ENCODE measurements around the gene C1QTNF4. TPM values are rescaled to one million over a fixed set of nuclear protein-coding genes. Genes with fewer than 3 reads are reported as not detected.
"Not testable (repeated sequence)": the region's sequence is repeated elsewhere in the genome, so short reads cannot be mapped to it uniquely, and the experiment has no call there.

Gene C1QTNF4
- total RNA-seq: 72.9 and 80.9 TPM in 2 replicates
- polyA plus RNA-seq: 50.8 and 53.6 TPM in 2 replicates

DNA sequence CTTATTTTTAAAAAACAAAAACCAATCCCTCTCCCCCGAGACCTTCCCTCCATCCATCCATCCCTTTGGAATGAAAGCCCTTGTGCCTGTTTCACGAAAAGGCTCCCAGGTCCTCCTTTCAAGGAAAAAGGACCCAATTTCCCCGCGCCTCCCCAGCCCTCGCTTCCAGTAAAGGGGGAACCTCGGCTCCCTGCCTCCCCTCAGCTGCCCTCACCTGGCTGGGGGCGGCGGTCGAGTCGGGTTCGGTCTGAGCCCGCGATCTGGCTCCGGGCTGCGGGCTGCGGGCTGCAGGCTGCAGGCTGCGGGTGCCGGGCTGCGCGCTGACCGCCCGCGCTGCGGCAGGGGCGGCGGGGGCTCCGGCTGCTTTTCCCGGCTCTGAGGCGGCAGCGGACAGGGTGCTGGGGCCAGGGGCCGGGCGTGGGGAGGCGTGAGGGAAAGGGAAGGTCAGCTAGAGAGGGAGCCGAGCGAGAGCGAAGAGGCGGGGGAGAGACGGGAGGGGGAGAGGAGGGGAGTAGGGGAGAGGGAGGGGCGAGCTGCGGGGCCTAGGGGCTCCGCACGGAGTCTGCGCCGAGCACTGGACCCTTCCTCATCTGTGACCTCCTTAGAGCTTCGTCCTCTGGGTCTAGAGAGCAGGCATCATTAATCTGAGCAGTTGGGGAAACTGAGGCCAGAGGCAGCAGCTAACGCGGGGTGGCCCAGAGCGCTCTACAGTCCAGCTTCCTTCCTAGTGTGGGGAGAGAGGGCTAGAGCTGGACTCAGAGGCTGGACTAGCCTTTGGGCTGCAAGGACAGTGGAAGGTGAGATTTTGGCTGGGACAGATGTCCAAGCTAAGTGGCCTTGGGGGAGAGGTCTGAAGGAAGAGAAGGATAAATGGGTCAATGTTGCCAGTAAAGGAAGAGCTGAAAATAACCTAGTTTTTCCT is at the start of gene C1QTNF4:
TSS of gene C1QTNF4 (minus strand) at position 478 of the 922 bp plus-strand sequence. CDS start 3,601 bp downstream, outside the sequence.
- Histone ChIP-seq H3K9me3 (ENCODE audit: low read depth) (no peaks in the 10 kb centered on the region), H3K4me3 (peak within 1 kb of the TSS; percentile 55), H3K27me3 (no peaks in the 10 kb centered on the region), H3K36me3 (no peaks in the 10 kb centered on the region), H3K4me1 (ENCODE audit: low read depth) (peaks cover 15% of the 10 kb centered on the region), H3K27ac (no peak within 1 kb of the TSS)
- no peak for TF ChIP-seq CTCF (IDR thresholded peaks at IDR 0.05; ENCODE audit: low read depth, low read length)
- DNase-seq (ENCODE audit: low read depth in 1 of 2, low spot score in 1 of 2): peak in 1 of 2 donors; percentile 78

GRCh38 chr11:47642099-47642855 is 48.1 kb upstream of the C1QTNF4 start, which contains the start of gene MTCH2:
MTCH2 (minus strand) TSS chr11:47642559; CDS start chr11:47642465, 94 bp downstream.
- TF ChIP-seq CTCF (IDR thresholded peaks at IDR 0.05; ENCODE audit: low read depth, low read length): peak; percentile 16
- peak within 1 kb of the TSS; percentile 52 for H3K4me3 ChIP-seq
- DNase-seq (ENCODE audit: low read depth in 1 of 2, low spot score in 1 of 2): peak; percentile 97 to 99
- H3K4me1 ChIP-seq (ENCODE audit: low read depth): peaks cover 10% of the 10 kb centered on the region
- peaks cover 13% of the 10 kb centered on the region for H3K36me3 ChIP-seq
- H3K27ac ChIP-seq: peak within 1 kb of the TSS; percentile 87
- no peaks in the 10 kb centered on the region for H3K9me3 ChIP-seq (ENCODE audit: low read depth)
- H3K27me3 ChIP-seq: no peaks in the 10 kb centered on the region

DNA sequence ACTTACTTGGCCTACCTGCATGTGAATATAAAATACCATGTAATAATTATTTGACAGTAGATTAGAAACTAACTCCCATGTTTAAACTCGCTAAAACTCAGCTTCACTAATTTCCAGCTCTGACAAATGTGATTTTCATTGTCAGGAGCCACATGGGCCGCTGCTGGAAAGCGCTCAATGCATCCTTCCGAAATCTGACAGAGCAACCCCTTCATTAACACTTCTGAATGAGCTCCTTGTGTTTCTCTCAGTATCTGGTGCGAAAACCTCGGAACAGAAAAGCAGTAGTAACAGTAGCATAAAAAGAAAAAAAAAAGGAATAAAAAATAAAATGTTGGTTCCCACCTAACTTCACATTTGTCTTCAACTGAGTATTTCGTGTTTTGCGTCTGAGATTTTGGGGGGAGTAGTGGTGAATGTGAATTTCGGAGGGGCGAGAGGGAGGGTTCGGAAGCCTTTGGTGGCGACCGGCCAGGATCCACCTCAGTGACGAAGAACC is 47.4 kb upstream of the C1QTNF4 start:
- DNase-seq (ENCODE audit: low read depth in 1 of 2, low spot score in 1 of 2): no peak
- TF ChIP-seq CTCF (IDR thresholded peaks at IDR 0.05; ENCODE audit: low read depth, low read length): no peak
- H3K36me3 ChIP-seq: peaks cover 16% of the 10 kb centered on the region
- peak overlapping the region; percentile 52 for H3K4me3 ChIP-seq
- H3K27me3 ChIP-seq: no peaks in the 10 kb centered on the region
- peaks cover 10% of the 10 kb centered on the region for H3K4me1 ChIP-seq (ENCODE audit: low read depth)
- H3K27ac ChIP-seq: peak overlapping the region; percentile 80
- no peaks in the 10 kb centered on the region for H3K9me3 ChIP-seq (ENCODE audit: low read depth)

DNA sequence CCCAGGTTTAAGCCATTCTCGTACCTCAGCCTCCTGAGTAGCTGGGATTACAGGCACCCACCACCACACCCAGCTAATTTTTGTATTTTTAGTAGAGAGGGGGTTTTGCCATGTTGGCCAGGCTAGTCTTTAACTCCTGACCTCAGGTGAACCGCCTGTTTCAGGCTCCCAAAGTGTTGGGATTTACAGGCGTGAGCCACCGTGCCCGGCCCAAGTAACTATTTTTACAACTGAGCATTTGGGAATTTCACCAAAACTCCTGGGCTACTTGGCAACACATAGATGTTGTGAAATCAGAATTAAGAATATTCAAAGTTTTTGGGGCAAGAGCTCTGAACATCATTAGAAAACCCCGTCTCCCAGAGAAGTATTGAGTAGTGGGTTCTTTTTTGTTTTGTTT is 46.3 kb upstream of the C1QTNF4 start:
- not testable (repeated sequence) for H3K27ac ChIP-seq; H3K4me3 ChIP-seq; H3K27me3 ChIP-seq; H3K9me3 ChIP-seq (ENCODE audit: low read depth)
- H3K4me1 ChIP-seq (ENCODE audit: low read depth): peaks cover 10% of the 10 kb centered on the region
- H3K36me3 ChIP-seq: peaks cover 20% of the 10 kb centered on the region
- peak in 1 of 2 donors; percentile 27 for DNase-seq (ENCODE audit: low read depth in 1 of 2, low spot score in 1 of 2)

- DNase-seq (ENCODE audit: low read depth in 1 of 2, low spot score in 1 of 2); H3K27me3 ChIP-seq; H3K4me3 ChIP-seq; H3K27ac ChIP-seq; H3K9me3 ChIP-seq (ENCODE audit: low read depth): not testable (repeated sequence)
- Histone ChIP-seq H3K4me1 (ENCODE audit: low read depth) (peaks cover 10% of the 10 kb centered on the region), H3K36me3 (peaks cover 37% of the 10 kb centered on the region)
Observed at GRCh38 chr11:47636331-47636730, 42.1 kb upstream of the C1QTNF4 start.

GRCh38 chr11:47631473-47631872 is 37.3 kb upstream of the C1QTNF4 start:
- Histone ChIP-seq H3K36me3 (peaks cover 38% of the 10 kb centered on the region), H3K4me3 (no peak overlapping the region), H3K27me3 (no peaks in the 10 kb centered on the region), H3K4me1 (ENCODE audit: low read depth) (peaks cover 18% of the 10 kb centered on the region), H3K27ac (peak overlapping the region; percentile 3), H3K9me3 (ENCODE audit: low read depth) (no peaks in the 10 kb centered on the region)
- peak in 1 of 2 donors; percentile 37 for DNase-seq (ENCODE audit: low read depth in 1 of 2, low spot score in 1 of 2)
- TF ChIP-seq CTCF (IDR thresholded peaks at IDR 0.05; ENCODE audit: low read depth, low read length): no peak
